GM23338 (cell line): ENCODE data around the gene ARMC7.

Source experiments
- CREB1 ChIP-seq: fragments of 250-450 bp; sonication (Bioruptor Pico); IDR thresholded peaks from 2 replicates; pipeline ENCODE4 v1.5.0; 2020; ENCODE audit warnings: low read depth, mild to moderate bottlenecking, moderate library complexity
- EZH2 ChIP-seq: fragments of 200-600 bp; sonication (generic); IDR thresholded peaks from one replicate; pipeline ENCODE4 v1.8.0; 2017; ENCODE audit warnings: antibody characterized with exemption, mild to moderate bottlenecking, low read depth; ENCODE audit not compliant: unreplicated experiment
- EZH2phosphoT487 ChIP-seq: fragments of 200-600 bp; sonication (generic); IDR thresholded peaks from one replicate; pipeline ENCODE4 v1.8.1; 2018; ENCODE audit warnings: antibody characterized with exemption; ENCODE audit not compliant: unreplicated experiment
- NANOG ChIP-seq: IDR thresholded peaks from 2 replicates; pipeline ENCODE4 v1.6.1; 2016; ENCODE audit warnings: antibody characterized with exemption, borderline replicate concordance
- POLR2AphosphoS5 ChIP-seq: IDR thresholded peaks from 2 replicates; pipeline ENCODE4 v1.6.1; 2016; ENCODE audit warnings: antibody characterized with exemption, low read depth
- STAT1 ChIP-seq: IDR thresholded peaks from one replicate; pipeline ENCODE4 v1.6.1; 2016; ENCODE audit warnings: antibody characterized with exemption; ENCODE audit not compliant: unreplicated experiment
- TF ChIP-seq, protein P1 (sequence below), 2 experiments: fragments of 200-600 bp in 1 of 2; sonication (generic) in 1 of 2; conservative IDR thresholded peaks; 2 replicates each; pipeline versions ENCODE4 v1.5.1 to v1.6.1; 2016 to 2017; ENCODE audit warnings: antibody characterized with exemption in 2 of 2, low read depth in 2 of 2, mild to moderate bottlenecking in 2 of 2, moderate library complexity in 1 of 2
- TF ChIP-seq, protein P2 (sequence below): IDR thresholded peaks from one replicate; pipeline ENCODE4 v1.6.1; 2018; ENCODE audit warnings: antibody characterized with exemption; ENCODE audit not compliant: unreplicated experiment
- TF ChIP-seq, protein P3 (sequence below): fragments of 250-450 bp; sonication (Bioruptor Pico); IDR thresholded peaks from 2 replicates; pipeline ENCODE4 v1.5.0; 2020; ENCODE audit warnings: mild to moderate bottlenecking, moderate library complexity

DNA sequence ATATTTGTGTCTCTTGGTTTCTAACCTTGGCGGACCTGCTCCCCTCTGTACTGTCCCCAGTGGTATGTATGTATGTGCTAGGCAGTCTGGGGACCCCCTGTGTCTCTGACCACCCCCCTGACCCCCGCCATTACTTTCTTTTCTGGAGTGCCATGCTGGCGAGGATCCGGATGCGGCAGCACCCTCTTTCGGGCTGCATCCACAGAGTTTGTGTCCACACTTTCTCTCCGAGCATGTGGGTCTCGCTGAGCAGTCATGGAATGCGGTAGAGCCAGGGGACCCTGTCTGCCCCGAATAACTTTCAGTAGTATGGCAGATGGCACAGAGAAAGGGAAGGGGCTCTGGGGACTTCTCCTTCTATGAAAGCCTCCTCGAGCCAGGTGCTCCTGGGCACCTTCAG lies 45.7 kb upstream of the ARMC7 start:
- TF ChIP-seq POLR2AphosphoS5 (no peak), EZH2 (no peak), EZH2phosphoT487 (no peak), NANOG (no peak), CREB1 (CRISPR knock-in tag) (no peak), STAT1 (no peak)
- TF ChIP-seq, protein P1, sequence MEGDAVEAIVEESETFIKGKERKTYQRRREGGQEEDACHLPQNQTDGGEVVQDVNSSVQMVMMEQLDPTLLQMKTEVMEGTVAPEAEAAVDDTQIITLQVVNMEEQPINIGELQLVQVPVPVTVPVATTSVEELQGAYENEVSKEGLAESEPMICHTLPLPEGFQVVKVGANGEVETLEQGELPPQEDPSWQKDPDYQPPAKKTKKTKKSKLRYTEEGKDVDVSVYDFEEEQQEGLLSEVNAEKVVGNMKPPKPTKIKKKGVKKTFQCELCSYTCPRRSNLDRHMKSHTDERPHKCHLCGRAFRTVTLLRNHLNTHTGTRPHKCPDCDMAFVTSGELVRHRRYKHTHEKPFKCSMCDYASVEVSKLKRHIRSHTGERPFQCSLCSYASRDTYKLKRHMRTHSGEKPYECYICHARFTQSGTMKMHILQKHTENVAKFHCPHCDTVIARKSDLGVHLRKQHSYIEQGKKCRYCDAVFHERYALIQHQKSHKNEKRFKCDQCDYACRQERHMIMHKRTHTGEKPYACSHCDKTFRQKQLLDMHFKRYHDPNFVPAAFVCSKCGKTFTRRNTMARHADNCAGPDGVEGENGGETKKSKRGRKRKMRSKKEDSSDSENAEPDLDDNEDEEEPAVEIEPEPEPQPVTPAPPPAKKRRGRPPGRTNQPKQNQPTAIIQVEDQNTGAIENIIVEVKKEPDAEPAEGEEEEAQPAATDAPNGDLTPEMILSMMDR (conservative IDR thresholded peaks at IDR 0.05; ENCODE audit: low read depth in 2 of 2), result no peak
- TF ChIP-seq, protein P2, sequence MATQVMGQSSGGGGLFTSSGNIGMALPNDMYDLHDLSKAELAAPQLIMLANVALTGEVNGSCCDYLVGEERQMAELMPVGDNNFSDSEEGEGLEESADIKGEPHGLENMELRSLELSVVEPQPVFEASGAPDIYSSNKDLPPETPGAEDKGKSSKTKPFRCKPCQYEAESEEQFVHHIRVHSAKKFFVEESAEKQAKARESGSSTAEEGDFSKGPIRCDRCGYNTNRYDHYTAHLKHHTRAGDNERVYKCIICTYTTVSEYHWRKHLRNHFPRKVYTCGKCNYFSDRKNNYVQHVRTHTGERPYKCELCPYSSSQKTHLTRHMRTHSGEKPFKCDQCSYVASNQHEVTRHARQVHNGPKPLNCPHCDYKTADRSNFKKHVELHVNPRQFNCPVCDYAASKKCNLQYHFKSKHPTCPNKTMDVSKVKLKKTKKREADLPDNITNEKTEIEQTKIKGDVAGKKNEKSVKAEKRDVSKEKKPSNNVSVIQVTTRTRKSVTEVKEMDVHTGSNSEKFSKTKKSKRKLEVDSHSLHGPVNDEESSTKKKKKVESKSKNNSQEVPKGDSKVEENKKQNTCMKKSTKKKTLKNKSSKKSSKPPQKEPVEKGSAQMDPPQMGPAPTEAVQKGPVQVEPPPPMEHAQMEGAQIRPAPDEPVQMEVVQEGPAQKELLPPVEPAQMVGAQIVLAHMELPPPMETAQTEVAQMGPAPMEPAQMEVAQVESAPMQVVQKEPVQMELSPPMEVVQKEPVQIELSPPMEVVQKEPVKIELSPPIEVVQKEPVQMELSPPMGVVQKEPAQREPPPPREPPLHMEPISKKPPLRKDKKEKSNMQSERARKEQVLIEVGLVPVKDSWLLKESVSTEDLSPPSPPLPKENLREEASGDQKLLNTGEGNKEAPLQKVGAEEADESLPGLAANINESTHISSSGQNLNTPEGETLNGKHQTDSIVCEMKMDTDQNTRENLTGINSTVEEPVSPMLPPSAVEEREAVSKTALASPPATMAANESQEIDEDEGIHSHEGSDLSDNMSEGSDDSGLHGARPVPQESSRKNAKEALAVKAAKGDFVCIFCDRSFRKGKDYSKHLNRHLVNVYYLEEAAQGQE, result no peak
- TF ChIP-seq, protein P3, sequence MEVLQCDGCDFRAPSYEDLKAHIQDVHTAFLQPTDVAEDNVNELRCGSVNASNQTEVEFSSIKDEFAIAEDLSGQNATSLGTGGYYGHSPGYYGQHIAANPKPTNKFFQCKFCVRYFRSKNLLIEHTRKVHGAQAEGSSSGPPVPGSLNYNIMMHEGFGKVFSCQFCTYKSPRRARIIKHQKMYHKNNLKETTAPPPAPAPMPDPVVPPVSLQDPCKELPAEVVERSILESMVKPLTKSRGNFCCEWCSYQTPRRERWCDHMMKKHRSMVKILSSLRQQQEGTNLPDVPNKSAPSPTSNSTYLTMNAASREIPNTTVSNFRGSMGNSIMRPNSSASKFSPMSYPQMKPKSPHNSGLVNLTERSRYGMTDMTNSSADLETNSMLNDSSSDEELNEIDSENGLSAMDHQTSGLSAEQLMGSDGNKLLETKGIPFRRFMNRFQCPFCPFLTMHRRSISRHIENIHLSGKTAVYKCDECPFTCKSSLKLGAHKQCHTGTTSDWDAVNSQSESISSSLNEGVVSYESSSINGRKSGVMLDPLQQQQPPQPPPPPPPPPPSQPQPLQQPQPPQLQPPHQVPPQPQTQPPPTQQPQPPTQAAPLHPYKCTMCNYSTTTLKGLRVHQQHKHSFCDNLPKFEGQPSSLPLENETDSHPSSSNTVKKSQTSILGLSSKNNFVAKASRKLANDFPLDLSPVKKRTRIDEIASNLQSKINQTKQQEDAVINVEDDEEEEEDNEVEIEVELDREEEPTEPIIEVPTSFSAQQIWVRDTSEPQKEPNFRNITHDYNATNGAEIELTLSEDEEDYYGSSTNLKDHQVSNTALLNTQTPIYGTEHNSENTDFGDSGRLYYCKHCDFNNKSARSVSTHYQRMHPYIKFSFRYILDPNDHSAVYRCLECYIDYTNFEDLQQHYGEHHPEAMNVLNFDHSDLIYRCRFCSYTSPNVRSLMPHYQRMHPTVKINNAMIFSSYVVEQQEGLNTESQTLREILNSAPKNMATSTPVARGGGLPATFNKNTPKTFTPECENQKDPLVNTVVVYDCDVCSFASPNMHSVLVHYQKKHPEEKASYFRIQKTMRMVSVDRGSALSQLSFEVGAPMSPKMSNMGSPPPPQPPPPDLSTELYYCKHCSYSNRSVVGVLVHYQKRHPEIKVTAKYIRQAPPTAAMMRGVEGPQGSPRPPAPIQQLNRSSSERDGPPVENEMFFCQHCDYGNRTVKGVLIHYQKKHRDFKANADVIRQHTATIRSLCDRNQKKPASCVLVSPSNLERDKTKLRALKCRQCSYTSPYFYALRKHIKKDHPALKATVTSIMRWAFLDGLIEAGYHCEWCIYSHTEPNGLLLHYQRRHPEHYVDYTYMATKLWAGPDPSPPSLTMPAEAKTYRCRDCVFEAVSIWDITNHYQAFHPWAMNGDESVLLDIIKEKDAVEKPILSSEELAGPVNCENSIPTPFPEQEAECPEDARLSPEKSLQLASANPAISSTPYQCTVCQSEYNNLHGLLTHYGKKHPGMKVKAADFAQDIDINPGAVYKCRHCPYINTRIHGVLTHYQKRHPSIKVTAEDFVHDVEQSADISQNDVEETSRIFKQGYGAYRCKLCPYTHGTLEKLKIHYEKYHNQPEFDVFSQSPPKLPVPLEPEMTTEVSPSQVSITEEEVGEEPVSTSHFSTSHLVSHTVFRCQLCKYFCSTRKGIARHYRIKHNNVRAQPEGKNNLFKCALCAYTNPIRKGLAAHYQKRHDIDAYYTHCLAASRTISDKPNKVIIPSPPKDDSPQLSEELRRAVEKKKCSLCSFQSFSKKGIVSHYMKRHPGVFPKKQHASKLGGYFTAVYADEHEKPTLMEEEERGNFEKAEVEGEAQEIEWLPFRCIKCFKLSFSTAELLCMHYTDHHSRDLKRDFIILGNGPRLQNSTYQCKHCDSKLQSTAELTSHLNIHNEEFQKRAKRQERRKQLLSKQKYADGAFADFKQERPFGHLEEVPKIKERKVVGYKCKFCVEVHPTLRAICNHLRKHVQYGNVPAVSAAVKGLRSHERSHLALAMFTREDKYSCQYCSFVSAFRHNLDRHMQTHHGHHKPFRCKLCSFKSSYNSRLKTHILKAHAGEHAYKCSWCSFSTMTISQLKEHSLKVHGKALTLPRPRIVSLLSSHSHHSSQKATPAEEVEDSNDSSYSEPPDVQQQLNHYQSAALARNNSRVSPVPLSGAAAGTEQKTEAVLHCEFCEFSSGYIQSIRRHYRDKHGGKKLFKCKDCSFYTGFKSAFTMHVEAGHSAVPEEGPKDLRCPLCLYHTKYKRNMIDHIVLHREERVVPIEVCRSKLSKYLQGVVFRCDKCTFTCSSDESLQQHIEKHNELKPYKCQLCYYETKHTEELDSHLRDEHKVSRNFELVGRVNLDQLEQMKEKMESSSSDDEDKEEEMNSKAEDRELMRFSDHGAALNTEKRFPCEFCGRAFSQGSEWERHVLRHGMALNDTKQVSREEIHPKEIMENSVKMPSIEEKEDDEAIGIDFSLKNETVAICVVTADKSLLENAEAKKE (CRISPR knock-in tag), result no peak
